GM19452 (cell line): ENCODE data around the gene NTRK3.

Experiments used
- ATAC-seq: cut with Tn5 transposase; IDR thresholded peaks from one replicate; pipeline ENCODE4 v1.9.1; 2021; ENCODE audit not compliant: unreplicated experiment

Gene NTRK3

GRCh38 chr15:87907676-87908446, 348.7 kb downstream of the NTRK3 start:
- ATAC-seq, result no peak

GRCh38 chr15:87906444-87906843, 350.1 kb downstream of the NTRK3 start:
- no peak for ATAC-seq

GRCh38 chr15:87902772-87903426, 353.6 kb downstream of the NTRK3 start:
- ATAC-seq, result no peak

- no peak for ATAC-seq
These were observed 354.4 kb downstream of the NTRK3 start for GRCh38 chr15:87901926-87902690.

- ATAC-seq, result no peak
These were observed 355.5 kb downstream of the NTRK3 start for GRCh38 chr15:87901008-87901407.

- no peak for ATAC-seq
These were observed 359.6 kb downstream of the NTRK3 start for GRCh38 chr15:87896936-87897335.

- ATAC-seq, result no peak
These were observed 369.4 kb downstream of the NTRK3 start for GRCh38 chr15:87887177-87887576.

- ATAC-seq, result no peak
These were observed 375.5 kb downstream of the NTRK3 start for GRCh38 chr15:87881026-87881425.

GRCh38 chr15:87877822-87878542, 378.6 kb downstream of the NTRK3 start:
- ATAC-seq, result no peak

- no peak for ATAC-seq
These were observed 379.3 kb downstream of the NTRK3 start for GRCh38 chr15:87877114-87877810.

GRCh38 chr15:87874896-87875711, 381.4 kb downstream of the NTRK3 start:
- no peak for ATAC-seq

GRCh38 chr15:87873516-87873915, 383.0 kb downstream of the NTRK3 start:
- ATAC-seq, result no peak

GRCh38 chr15:87871731-87872320, 384.7 kb downstream of the NTRK3 start:
- ATAC-seq, result no peak

GRCh38 chr15:87871258-87871681, 385.3 kb downstream of the NTRK3 start:
- no peak for ATAC-seq

- ATAC-seq, result no peak
These were observed 389.6 kb downstream of the NTRK3 start for GRCh38 chr15:87866961-87867360.

- no peak for ATAC-seq
These were observed 393.4 kb downstream of the NTRK3 start for GRCh38 chr15:87863152-87863551.

- ATAC-seq, result no peak
These were observed 395.8 kb downstream of the NTRK3 start for GRCh38 chr15:87860743-87861142.

- ATAC-seq, result no peak
These were observed 397.9 kb downstream of the NTRK3 start for GRCh38 chr15:87858651-87859050.

GRCh38 chr15:87851497-87851896, 405.0 kb downstream of the NTRK3 start:
- no peak for ATAC-seq
